Parietal lobe (tissue), 2 donors: ENCODE data around the gene RGPD8. TPM values are rescaled to one million over a fixed set of nuclear protein-coding genes. Genes with fewer than 3 reads are reported as not detected.

Experiments
- small RNA-seq: library from RNA; depleted of rRNA; stranded (forward); fragments of <200 nt; gene quantifications from one replicate; pipeline ENCODE3, GENCODE V24; 2014; ENCODE audit warnings: low replicate concordance
- total RNA-seq: library from RNA; depleted of rRNA; stranded (reverse); fragments of >200 nt; gene quantifications from one replicate; pipeline ENCODE4 v1.2.3, GENCODE V29; 2014

Gene RGPD8
- total RNA-seq: 75.7 TPM

GRCh38 chr2:112433480-112433879 lies at the start of gene RGPD8:
TSS of gene RGPD8 (minus strand) at chr2:112433645. CDS start at chr2:112433453, 192 bp downstream.

GRCh38 chr2:112481528-112482233 lies 48.2 kb upstream of the RGPD8 start, which contains the start of gene TTL:
TSS of gene TTL (plus strand) at chr2:112482156. CDS start at chr2:112482345, 189 bp downstream.

Small RNA genes lying within 50 kb of the gene (small RNA-seq; reads per million reads assigned to genes)
- not detected for gene AC115115.1

Other genes with a start within 250 kb of the RGPD8 start
- gene ZC3H8, start 178.6 kb downstream of the RGPD8 start, total RNA-seq: 88.0 TPM
- gene ZC3H6, start 158.0 kb downstream of the RGPD8 start, total RNA-seq: 40.1 TPM
- 102 TPM for gene TTL, start 48.5 kb upstream of the RGPD8 start, total RNA-seq
- 32.2 TPM for gene POLR1B, start 108.8 kb upstream of the RGPD8 start, total RNA-seq
- gene CHCHD5, start 151.0 kb upstream of the RGPD8 start, total RNA-seq: 3.8 TPM
- 60.7 TPM for gene SLC20A1, start 212.3 kb upstream of the RGPD8 start, total RNA-seq